ENCODE measurements around the gene CFAP157. TPM values are rescaled to one million over a fixed set of nuclear protein-coding genes. Genes with fewer than 3 reads are reported as not detected.

Gene CFAP157
- total and polyA plus RNA-seq, 2 experiments from 2014 or later, result 0.51 TPM; not detected in 1

GRCh38 chr9:127741831-127742434 is 35.1 kb downstream of the CFAP157 start:
- peaks cover 11% of the 10 kb centered on the region for H3K27me3 ChIP-seq
- no peak overlapping the region for H3K27ac ChIP-seq
- H3K9me3 ChIP-seq (ENCODE audit: low read depth), result no peaks in the 10 kb centered on the region
- H3K4me1 ChIP-seq (ENCODE audit: insufficient read depth), result peaks cover 19% of the 10 kb centered on the region
- H3K4me3 ChIP-seq, result peak overlapping the region; percentile 20
- H3K9me2 ChIP-seq (replicated peaks; ENCODE audit: insufficient read depth), result no peaks in the 10 kb centered on the region
- no peak for TF ChIP-seq EZH2phosphoT487 (IDR thresholded peaks at IDR 0.05; ENCODE audit: low read depth, severe bottlenecking, unreplicated experiment)
- TF ChIP-seq CTCF (IDR thresholded peaks at IDR 0.05; ENCODE audit: poor library complexity), result no peak
- no peak for TF ChIP-seq EZH2 (IDR thresholded peaks at IDR 0.05; ENCODE audit: borderline replicate concordance)
- H3K4me2 ChIP-seq, result peak overlapping the region; percentile 79
- peak; percentile 75 for DNase-seq (ENCODE audit: low spot score)
- no peaks in the 10 kb centered on the region for H4K20me1 ChIP-seq (ENCODE audit: insufficient read depth, poor library complexity, severe bottlenecking)
- H2AFZ ChIP-seq, result peak overlapping the region; percentile 58
- H3K36me3 ChIP-seq (replicated peaks; ENCODE audit: insufficient read depth, low read depth), result no peaks in the 10 kb centered on the region
- 7% methylated on average over 26 of the region's 38 CpGs for WGBS (ENCODE audit: low lambda C conversion rate, missing lambda C conversion rate)
- H3K79me2 ChIP-seq, result no peaks in the 10 kb centered on the region

- DNase-seq (ENCODE audit: low spot score), result peak; percentile 68
- Histone ChIP-seq H3K4me2 (peak overlapping the region; percentile 79), H3K9me3 (ENCODE audit: low read depth) (no peaks in the 10 kb centered on the region), H3K4me1 (ENCODE audit: insufficient read depth) (peaks cover 19% of the 10 kb centered on the region), H3K27me3 (peaks cover 11% of the 10 kb centered on the region), H3K79me2 (no peaks in the 10 kb centered on the region), H4K20me1 (ENCODE audit: insufficient read depth, poor library complexity, severe bottlenecking) (no peaks in the 10 kb centered on the region), H3K36me3 (replicated peaks; ENCODE audit: insufficient read depth, low read depth) (no peaks in the 10 kb centered on the region), H3K9me2 (replicated peaks; ENCODE audit: insufficient read depth) (no peaks in the 10 kb centered on the region), H3K27ac (no peak overlapping the region), H2AFZ (peak overlapping the region; percentile 58), H3K4me3 (peak overlapping the region; percentile 20)
- WGBS (ENCODE audit: low lambda C conversion rate, missing lambda C conversion rate), result 4% methylated on average over 33 of the region's 33 CpGs
- TF ChIP-seq CTCF (IDR thresholded peaks at IDR 0.05; ENCODE audit: poor library complexity), result no peak
- no peak for TF ChIP-seq EZH2phosphoT487 (IDR thresholded peaks at IDR 0.05; ENCODE audit: low read depth, severe bottlenecking, unreplicated experiment)
- TF ChIP-seq EZH2 (IDR thresholded peaks at IDR 0.05; ENCODE audit: borderline replicate concordance), result no peak
Observed at GRCh38 chr9:127742435-127743088, 35.8 kb downstream of the CFAP157 start.

GRCh38 chr9:127744398-127745110 is 37.8 kb downstream of the CFAP157 start:
- Histone ChIP-seq H3K4me2 (no peak overlapping the region), H3K9me2 (replicated peaks; ENCODE audit: insufficient read depth) (no peaks in the 10 kb centered on the region), H3K4me1 (ENCODE audit: insufficient read depth) (peaks cover 19% of the 10 kb centered on the region), H3K36me3 (replicated peaks; ENCODE audit: insufficient read depth, low read depth) (no peaks in the 10 kb centered on the region), H3K27ac (no peak overlapping the region), H3K9me3 (ENCODE audit: low read depth) (no peaks in the 10 kb centered on the region), H3K79me2 (no peaks in the 10 kb centered on the region), H2AFZ (no peak overlapping the region), H4K20me1 (ENCODE audit: insufficient read depth, poor library complexity, severe bottlenecking) (no peaks in the 10 kb centered on the region), H3K27me3 (peaks cover 11% of the 10 kb centered on the region), H3K4me3 (no peak overlapping the region)
- DNase-seq (ENCODE audit: low spot score), result no peak
- 94% methylated on average over 19 of the region's 19 CpGs for WGBS (ENCODE audit: low lambda C conversion rate, missing lambda C conversion rate)
- TF ChIP-seq CTCF (IDR thresholded peaks at IDR 0.05; ENCODE audit: poor library complexity) (no peak), EZH2 (IDR thresholded peaks at IDR 0.05; ENCODE audit: borderline replicate concordance) (no peak), EZH2phosphoT487 (IDR thresholded peaks at IDR 0.05; ENCODE audit: low read depth, severe bottlenecking, unreplicated experiment) (no peak)

All from hepatocyte (in vitro differentiated cells).